C4-2B (cell line): ENCODE data around the gene CDH8.
"Not testable (repeated sequence)": the region's sequence is repeated elsewhere in the genome, so short reads cannot be mapped to it uniquely, and the experiment has no call there.

Experiments
- H3K27ac ChIP-seq: fragments of 450-650 bp; 2 replicates; pipeline ENCODE4 v1.5.1; 2017
- CTCF ChIP-seq: fragments of 450-650 bp; conservative IDR thresholded peaks from 2 replicates; pipeline ENCODE4 v1.5.1; 2017; ENCODE audit warnings: mild to moderate bottlenecking
- ZFX ChIP-seq: fragments of 450-650 bp; IDR thresholded peaks from 2 replicates; pipeline ENCODE4 v1.6.1; 2017

CDH8 gene

GRCh38 chr16:61814726-61815347 lies 221.4 kb downstream of the CDH8 start:
- no peak overlapping the region for H3K27ac ChIP-seq

DNA sequence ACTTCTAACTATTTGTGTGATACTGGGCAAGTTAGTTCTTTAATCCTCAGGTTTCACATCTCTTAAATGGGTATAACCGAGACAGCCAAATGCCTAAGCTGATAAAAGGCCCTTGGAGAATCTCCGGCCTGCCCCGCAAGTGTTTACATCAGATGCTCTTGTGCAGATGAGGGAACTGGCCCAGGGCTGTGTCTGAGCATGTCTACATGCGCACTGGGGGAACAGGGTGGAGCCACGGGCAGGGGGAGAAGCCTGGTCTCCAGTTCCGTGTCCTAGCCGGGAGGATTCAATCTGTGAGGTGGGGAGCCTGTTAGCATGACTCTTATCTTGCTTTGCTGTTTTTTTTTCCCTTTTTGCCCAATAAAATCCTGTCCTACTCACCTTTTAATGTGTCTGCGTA lies 222.9 kb downstream of the CDH8 start:
- TF ChIP-seq ZFX: no peak
- TF ChIP-seq CTCF: no peak
- H3K27ac ChIP-seq: no peak overlapping the region

More at GRCh38 chr16:61814726-61815347, 221.4 kb downstream of the CDH8 start:
- no peak for TF ChIP-seq ZFX
- no peak for TF ChIP-seq CTCF

DNA sequence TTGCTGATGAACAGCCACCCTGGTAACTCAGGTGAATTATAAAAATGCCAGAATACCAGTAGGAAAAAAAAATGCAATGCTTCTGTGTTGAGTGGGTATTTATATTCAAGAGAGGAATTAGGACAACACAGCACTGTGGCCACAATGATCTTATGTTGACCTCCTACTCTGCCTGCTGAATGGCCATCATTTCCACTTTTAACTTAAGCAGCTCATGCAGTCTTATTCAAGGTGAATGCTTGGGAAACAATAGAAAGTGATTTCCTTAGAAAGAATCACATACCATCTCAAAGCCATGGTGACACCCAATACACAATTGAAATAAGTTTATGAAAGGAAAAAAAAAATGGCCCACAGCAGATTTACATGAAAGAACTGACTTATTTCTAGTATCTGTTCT lies 224.0 kb downstream of the CDH8 start:
- H3K27ac ChIP-seq: no peak overlapping the region
- TF ChIP-seq ZFX (no peak), CTCF (no peak)

DNA sequence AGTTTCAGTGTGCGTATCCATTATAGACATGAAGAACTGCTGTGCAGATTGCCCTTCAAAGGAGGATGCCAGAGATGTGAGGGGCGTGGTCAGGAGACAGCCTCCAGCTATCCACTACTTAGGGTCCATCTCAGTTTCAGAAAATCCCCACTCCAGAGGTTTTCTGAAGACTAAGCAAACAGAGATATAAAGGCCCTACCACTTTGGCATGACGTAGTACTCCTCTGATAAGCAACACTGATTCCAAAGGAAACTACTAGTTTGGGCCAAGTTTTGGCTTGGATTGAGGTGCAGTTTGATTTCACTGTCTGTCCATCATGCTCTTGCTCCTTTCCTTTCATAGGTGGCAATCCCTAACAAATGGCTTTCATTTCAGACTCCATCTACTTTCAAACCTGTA lies 228.7 kb downstream of the CDH8 start:
- H3K27ac ChIP-seq: no peak overlapping the region
- no peak for TF ChIP-seq CTCF
- TF ChIP-seq ZFX: no peak

DNA sequence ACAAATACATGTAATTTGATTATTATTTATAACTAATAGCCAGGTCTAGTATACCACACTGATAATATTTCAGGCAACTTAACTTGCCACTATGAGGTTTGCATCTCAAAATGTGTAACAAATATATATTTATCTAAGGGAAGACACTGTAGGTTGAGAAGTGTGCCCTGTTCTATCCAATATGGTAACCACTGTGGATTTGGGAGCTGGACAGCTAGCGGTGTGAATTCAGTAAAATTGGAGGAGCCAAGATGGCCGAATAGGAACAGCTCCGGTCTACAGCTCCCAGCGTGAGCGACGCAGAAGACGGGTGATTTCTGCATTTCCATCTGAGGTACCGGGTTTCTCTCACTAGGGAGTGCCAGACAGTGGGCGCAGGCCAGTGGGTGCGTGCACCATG lies 235.0 kb downstream of the CDH8 start:
- H3K27ac ChIP-seq: not testable (repeated sequence)

DNA sequence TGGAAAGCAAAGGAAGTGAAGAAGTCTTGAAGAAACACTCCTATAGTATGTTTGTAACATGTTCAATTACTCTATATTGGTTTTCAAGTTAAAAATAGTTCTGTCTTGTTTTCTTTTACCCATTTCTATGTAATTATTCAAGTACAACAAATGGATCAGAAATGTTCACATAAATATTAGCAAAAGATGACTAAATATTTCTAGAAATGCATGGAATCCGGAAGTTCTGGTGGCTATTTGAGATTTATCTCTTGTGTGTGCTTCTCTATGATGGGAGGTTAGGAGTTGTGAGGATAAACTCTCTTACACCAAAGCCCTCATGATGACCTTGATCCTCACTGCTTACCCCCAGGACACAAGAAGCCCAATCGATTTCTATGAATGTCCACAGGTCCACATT lies 237.5 kb downstream of the CDH8 start:
- no peak overlapping the region for H3K27ac ChIP-seq
- TF ChIP-seq ZFX (no peak), CTCF (no peak)

GRCh38 chr16:61797961-61798507 lies 238.2 kb downstream of the CDH8 start:
- TF ChIP-seq ZFX (no peak), CTCF (no peak)
- H3K27ac ChIP-seq: no peak overlapping the region

DNA sequence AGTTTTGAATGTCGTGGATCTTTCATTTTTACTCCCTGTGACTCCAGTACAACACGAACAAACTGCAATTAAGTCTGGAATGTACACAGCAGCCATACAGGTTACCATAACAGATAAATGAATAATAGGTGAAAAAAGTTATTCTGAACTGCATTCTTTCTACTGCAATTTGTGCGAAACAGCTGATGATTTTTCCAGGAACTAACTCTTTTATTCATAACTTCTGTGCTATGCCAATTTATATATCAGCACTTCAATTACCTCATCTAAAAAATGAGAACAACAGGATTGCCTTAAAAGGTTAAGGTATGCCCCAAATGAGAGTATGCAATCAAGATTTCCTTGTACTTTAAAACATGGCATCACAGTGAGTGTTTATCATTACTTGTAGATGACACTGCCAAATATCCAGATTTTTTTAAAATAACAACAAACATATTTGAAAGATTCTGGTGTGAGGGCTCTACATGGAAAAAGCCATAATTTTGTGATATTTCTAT lies 238.9 kb downstream of the CDH8 start:
- TF ChIP-seq CTCF (no peak), ZFX (no peak)
- no peak overlapping the region for H3K27ac ChIP-seq
